ENCODE results near the gene B4GALT5.

DNA sequence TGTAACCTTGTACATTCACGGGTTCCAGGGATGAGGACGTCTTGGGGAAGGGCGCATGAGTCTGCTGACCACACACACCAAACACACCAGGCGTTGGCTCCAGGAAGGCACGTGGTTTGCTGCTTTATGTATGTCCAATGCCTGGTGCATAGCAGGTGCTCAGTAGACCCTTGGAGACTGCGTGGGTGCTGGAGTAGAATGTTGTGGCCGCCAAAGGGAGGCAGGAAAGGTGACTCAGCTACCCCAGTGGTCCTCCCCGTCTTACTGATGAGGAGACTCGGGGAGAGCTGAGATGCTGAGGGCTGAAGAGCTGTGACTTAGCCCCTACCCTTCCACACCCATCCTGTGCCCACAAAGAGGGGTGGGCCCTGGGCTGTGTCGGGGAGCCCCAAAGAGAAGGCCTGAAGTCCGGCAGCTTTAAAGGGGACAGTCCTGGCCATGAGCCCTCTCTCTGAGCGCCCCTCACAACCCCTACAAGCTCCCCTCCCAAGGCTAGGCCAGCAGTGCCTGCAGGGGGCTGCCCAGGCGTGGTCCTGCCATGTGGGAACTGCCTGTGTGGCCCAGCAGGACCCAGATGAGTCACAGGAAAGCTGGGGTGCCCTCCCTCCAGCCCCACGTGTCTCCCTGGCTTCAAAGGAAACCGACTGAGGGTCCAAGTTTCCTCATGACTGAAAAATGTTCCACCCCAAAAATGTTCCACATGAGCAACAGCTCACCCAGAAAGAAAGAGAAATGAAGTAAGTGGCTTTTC lies 117.7 kb downstream of the B4GALT5 start:
- TF ChIP-seq POLR2A (IDR thresholded peaks at IDR 0.05; ENCODE audit: low read length) (no peak), GATA1 (IDR thresholded peaks at IDR 0.05; ENCODE audit: low read depth, low read length) (no peak)

Data from erythroblast (primary cell).